GM12878 (cell line): ENCODE measurements around the gene SLC22A6. TPM values are rescaled to one million over a fixed set of nuclear protein-coding genes. Genes with fewer than 3 reads are reported as not detected.

Experiments
- ATAC-seq: fragments of 200-7000 bp; cut with Tn5 transposase; 3 replicates; pipeline ENCODE4 v1.9.1; 2020; ENCODE audit warnings: mild to moderate bottlenecking, moderate library complexity
- BruUV-seq: library from RNA; stranded (reverse); fragments of 400-500 nt; replicated peaks from 2 replicates; lab custom pipeline; 2021; lab: Mats Ljungman, UMichigan
- CTCF ChIA-PET: fragments of 300-600 bp; sonication (Branson Sonifier 250); formaldehyde crosslinking; extraction: SDS; loops from one replicate; lab custom pipeline; 2021; ENCODE audit warnings: inconsistent platforms; lab: Yijun Ruan, JAX
- POLR2A ChIA-PET: fragments of 350-600 bp; formaldehyde crosslinking; extraction: SDS; loops from one replicate; lab custom pipeline; 2021; ENCODE audit warnings: inconsistent platforms; lab: Charles Lee
- RAD21 ChIA-PET: fragments of 300-600 bp; sonication (Branson Sonifier 250); formaldehyde crosslinking; loops from one replicate; lab custom pipeline; 2023; ENCODE audit warnings: antibody characterized with exemption; ENCODE audit not compliant: unreplicated experiment; lab: Charles Lee
- SMC1A ChIA-PET: fragments of 300-600 bp; sonication (Branson Sonifier 250); formaldehyde crosslinking; loops from one replicate; lab custom pipeline; 2023; ENCODE audit not compliant: unreplicated experiment, uncharacterized antibody; lab: Charles Lee
- DNase-seq: peaks from one replicate; pipeline ENCODE4 v3.0.0-alpha.2; 2011; ENCODE audit warnings: low read depth, low spot score
- FAIRE-seq: peaks from 3 replicates; lab custom pipeline; 2011; peaks lifted over from hg19 to GRCh38; lab: Jason Lieb, UNC
- H2AFZ ChIP-seq: 2 replicates; pipeline ENCODE4 v1.6.0; 2011; ENCODE audit warnings: low read depth, low read length, control low read depth; ENCODE audit not compliant: control insufficient read depth
- H3K27ac ChIP-seq: 2 replicates; pipeline ENCODE4 v1.5.1; 2011; ENCODE audit warnings: control low read depth; ENCODE audit not compliant: control insufficient read depth, insufficient read depth
- H3K27me3 ChIP-seq, 2 experiments: replicated peaks in 1 of 2; 2 replicates each; pipeline versions ENCODE4 v1.6.0 to v1.6.1; 2011; ENCODE audit warnings: low read length in 1 of 2; ENCODE audit not compliant: control insufficient read depth in 2 of 2, insufficient read depth in 2 of 2
- H3K36me3 ChIP-seq, 2 experiments: 2 replicates each; pipeline ENCODE4 v1.5.1; 2011; ENCODE audit warnings: low read length in 1 of 2; ENCODE audit not compliant: control insufficient read depth in 2 of 2, insufficient read depth in 2 of 2
- H3K4me1 ChIP-seq: 2 replicates; pipeline ENCODE4 v1.6.1; 2011; ENCODE audit warnings: mild to moderate bottlenecking, low read length, moderate library complexity, mixed read lengths; ENCODE audit not compliant: control insufficient read depth, insufficient read depth
- H3K4me2 ChIP-seq: 2 replicates; pipeline ENCODE4 v1.6.0; 2011; ENCODE audit warnings: control low read depth; ENCODE audit not compliant: control insufficient read depth, insufficient read depth
- H3K4me3 ChIP-seq: fragments of 200-600 bp; sonication (generic); 2 replicates; pipeline ENCODE4 v1.5.1; 2016
- H3K79me2 ChIP-seq: 2 replicates; pipeline ENCODE4 v1.6.0; 2011; ENCODE audit warnings: low read length; ENCODE audit not compliant: control insufficient read depth, insufficient read depth
- H3K9ac ChIP-seq: 2 replicates; pipeline ENCODE4 v1.8.0; 2011; ENCODE audit warnings: low read length, control low read depth, mixed read lengths; ENCODE audit not compliant: control insufficient read depth, insufficient read depth
- H3K9me3 ChIP-seq: replicated peaks from 3 replicates; pipeline ENCODE4 v1.5.1; 2011; ENCODE audit warnings: mild to moderate bottlenecking, low read length; ENCODE audit not compliant: control insufficient read depth, insufficient read depth
- H4K20me1 ChIP-seq: 2 replicates; pipeline ENCODE4 v1.6.0; 2011; ENCODE audit not compliant: control insufficient read depth, insufficient read depth
- ASH2L ChIP-seq: fragments of 300-600, 200-600 bp; sonication (generic); IDR thresholded peaks from 2 replicates; pipeline ENCODE4 v1.6.1; 2017; ENCODE audit warnings: low read depth, mild to moderate bottlenecking, borderline replicate concordance
- STAT1 ChIP-seq: fragments of 450-650 bp; conservative IDR thresholded peaks from 2 replicates; pipeline ENCODE4 v1.6.1; 2014; ENCODE audit warnings: antibody characterized with exemption, mild to moderate bottlenecking
- WRNIP1 ChIP-seq: IDR thresholded peaks from 2 replicates; pipeline ENCODE4 v1.6.1; 2011; ENCODE audit warnings: low read depth, low read length, improper control_type of control experiment, borderline replicate concordance
- WGBS: methylation state at CpG from one replicate; pipeline ENCODE4 v1.1.6; 2016; ENCODE audit warnings: low lambda C conversion rate; ENCODE audit not compliant: insufficient replicate concordance, insufficient coverage; ENCODE audit errors: missing lambda C conversion rate; 5-methylcytosine and 5-hydroxymethylcytosine counted together
- in situ Hi-C: fragments of 300-500 bp; cut with MboI; formaldehyde crosslinking; loops from 9 replicates; pipeline ENCODE4 v1.14.3; 2018; ENCODE audit warnings: mixed read lengths
- intact Hi-C: fragments of 100-400 bp; cut with micrococcal nuclease; formaldehyde crosslinking; loops from one replicate; pipeline ENCODE4 v1.14.2; 2022; ENCODE audit not compliant: unreplicated experiment
- polyA plus RNA-seq, 11 experiments: library from polyadenylated mRNA; depleted of rRNA in 4 of 11; unstranded in 6 of 11; stranded (reverse) in 5 of 11; fragments of >200 nt; fragmentation: Nextera tagmentation in 4 of 11; fragmentation: Illumina TruSeq in 1 of 11; extraction: Ambion mirVana in 4 of 11; extraction: Trizol in 1 of 11; gene quantifications; 1 replicate in 1 of 11; 2 replicates in 10 of 11; pipeline versions ENCODE4 v1.2.1 to v1.2.3, GENCODE V29; 2011 to 2016; ENCODE audit warnings: inconsistent platforms in 2 of 11, missing spikeins in 2 of 11, low read depth in 1 of 11
- total RNA-seq, 4 experiments: library from RNA; depleted of rRNA in 3 of 4; stranded (reverse); fragments of >200 nt in 3 of 4; fragmentation: Illumina TruSeq in 1 of 4; extraction: Trizol in 1 of 4; gene quantifications; 2 replicates each; pipeline versions ENCODE4 v1.2.1 to v1.2.3, GENCODE V29; 2013 to 2021
- TF ChIP-seq, protein P1 (sequence below): fragments of 450-650 bp; formaldehyde crosslinking; IDR thresholded peaks from 2 replicates; pipeline ENCODE4 v1.4.0; 2022; ENCODE audit warnings: mild to moderate bottlenecking, moderate library complexity
- TF ChIP-seq, protein P2 (sequence below): fragments of 450-650 bp; formaldehyde crosslinking; IDR thresholded peaks from 2 replicates; pipeline ENCODE4 v1.4.0; 2020; ENCODE audit warnings: mild to moderate bottlenecking, moderate library complexity

The SLC22A6 gene
- total and polyA plus RNA-seq, 10 of the 15 experiments (the other 5 are each of a cell fraction or from before 2014, with no cell fraction given) = not detected

DNA sequence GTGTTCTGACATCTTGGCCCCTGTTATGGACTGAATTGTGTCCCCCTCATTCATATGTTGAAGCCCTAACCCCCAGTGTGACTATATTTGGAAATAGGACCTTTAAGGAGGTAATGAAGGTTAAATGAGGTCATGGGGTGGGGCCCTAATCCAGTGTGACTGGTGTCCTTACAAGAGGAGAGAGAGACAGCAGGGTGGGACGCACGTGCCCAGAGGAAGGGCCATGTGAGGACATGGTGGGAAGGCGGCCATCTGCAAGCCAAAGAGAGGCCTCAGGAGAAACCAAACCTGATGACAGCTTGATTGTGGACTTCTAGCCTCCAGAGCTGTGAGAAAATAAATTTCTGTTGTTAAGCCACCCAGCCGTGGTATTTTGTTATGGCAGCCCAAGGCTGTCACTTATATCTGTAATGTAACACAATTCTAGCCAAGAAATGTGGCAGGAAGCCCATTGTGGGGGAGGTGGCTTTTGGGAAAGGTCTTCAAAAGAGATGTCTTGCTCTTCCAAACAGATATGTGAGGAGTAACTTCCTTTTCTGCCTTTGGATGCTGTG is 23.7 kb downstream of the SLC22A6 start:
- H3K27me3 ChIP-seq = no peaks in the 10 kb centered on the region
- H2AFZ ChIP-seq = no peak overlapping the region
- FAIRE-seq (no peak), ATAC-seq (no peak)
- WGBS = 19% methylated on average over 4 of the region's 4 CpGs
- CTCF ChIA-PET = no interaction called here
- intact Hi-C loops = no loop called here
- no peak overlapping the region for H3K27ac ChIP-seq
- RAD21 ChIA-PET = no interaction called here
- H3K4me3 ChIP-seq = no peak overlapping the region
- POLR2A ChIA-PET = no interaction called here
- no peak overlapping the region for H3K9ac ChIP-seq
- H4K20me1 ChIP-seq = no peaks in the 10 kb centered on the region
- H3K79me2 ChIP-seq = no peaks in the 10 kb centered on the region
- H3K9me3 ChIP-seq = no peaks in the 10 kb centered on the region
- BruUV-seq = no TSS peak
- TF ChIP-seq ASH2L = no peak
- TF ChIP-seq, all 136 proteins: peak for 0
- Histone ChIP-seq H3K36me3 (no peaks in the 10 kb centered on the region), H3K4me1 (no peaks in the 10 kb centered on the region), H3K4me2 (no peak overlapping the region)
- DNase-seq = no peak
- in situ Hi-C loops = no loop called here
- SMC1A ChIA-PET = no interaction called here

DNA sequence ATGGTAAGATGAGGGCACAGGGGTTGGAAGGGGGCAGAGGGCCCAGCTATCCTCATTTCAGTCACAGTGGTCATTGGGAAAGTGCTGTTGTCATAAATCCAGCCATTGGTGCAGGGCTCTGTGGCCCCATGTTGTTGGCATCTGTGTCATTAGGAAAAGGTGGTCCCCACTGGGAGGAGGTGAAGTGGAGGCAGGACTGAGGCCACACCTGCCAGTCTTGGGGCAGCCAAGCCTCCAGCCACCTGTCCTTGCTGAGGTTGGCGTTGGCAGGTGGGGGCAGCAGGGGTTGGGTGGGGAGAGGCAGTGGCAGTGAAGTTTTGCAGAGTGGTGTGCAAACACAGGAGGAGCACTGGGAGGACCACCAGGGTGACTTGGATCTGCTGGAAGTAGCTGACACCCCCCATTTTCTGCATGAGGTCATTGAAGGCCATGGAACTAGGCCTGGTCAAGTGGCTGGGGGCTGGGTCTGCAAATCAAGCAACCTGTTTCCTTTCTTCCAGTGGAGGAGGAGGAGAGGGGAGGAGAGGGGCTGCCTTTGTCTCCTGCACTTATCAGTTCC is 25.3 kb downstream of the SLC22A6 start:
- no TSS peak for BruUV-seq
- WGBS = no CpG with 5 or more reads among the region's 1 CpG
- Histone ChIP-seq H3K27me3 (no peaks in the 10 kb centered on the region), H3K9me3 (no peaks in the 10 kb centered on the region), H3K4me3 (no peak overlapping the region), H3K79me2 (no peaks in the 10 kb centered on the region), H3K4me2 (no peak overlapping the region), H3K27ac (no peak overlapping the region), H4K20me1 (no peaks in the 10 kb centered on the region), H3K9ac (no peak overlapping the region), H2AFZ (no peak overlapping the region), H3K4me1 (no peaks in the 10 kb centered on the region), H3K36me3 (no peaks in the 10 kb centered on the region)
- ATAC-seq = no peak
- no peak for FAIRE-seq
- intact Hi-C loops = no loop called here
- RAD21 ChIA-PET = no interaction called here
- CTCF ChIA-PET = interaction anchor here (1.2 to 1.3 kb wide), 2 partner anchors 54 to 64 kb away, joined by 3 read pairs; no protein-coding TSS in a partner anchor
- SMC1A ChIA-PET = no interaction called here
- POLR2A ChIA-PET = no interaction called here
- in situ Hi-C loops = no loop called here
- DNase-seq = no peak
- TF ChIP-seq WRNIP1 = no peak
- TF ChIP-seq, protein P1, sequence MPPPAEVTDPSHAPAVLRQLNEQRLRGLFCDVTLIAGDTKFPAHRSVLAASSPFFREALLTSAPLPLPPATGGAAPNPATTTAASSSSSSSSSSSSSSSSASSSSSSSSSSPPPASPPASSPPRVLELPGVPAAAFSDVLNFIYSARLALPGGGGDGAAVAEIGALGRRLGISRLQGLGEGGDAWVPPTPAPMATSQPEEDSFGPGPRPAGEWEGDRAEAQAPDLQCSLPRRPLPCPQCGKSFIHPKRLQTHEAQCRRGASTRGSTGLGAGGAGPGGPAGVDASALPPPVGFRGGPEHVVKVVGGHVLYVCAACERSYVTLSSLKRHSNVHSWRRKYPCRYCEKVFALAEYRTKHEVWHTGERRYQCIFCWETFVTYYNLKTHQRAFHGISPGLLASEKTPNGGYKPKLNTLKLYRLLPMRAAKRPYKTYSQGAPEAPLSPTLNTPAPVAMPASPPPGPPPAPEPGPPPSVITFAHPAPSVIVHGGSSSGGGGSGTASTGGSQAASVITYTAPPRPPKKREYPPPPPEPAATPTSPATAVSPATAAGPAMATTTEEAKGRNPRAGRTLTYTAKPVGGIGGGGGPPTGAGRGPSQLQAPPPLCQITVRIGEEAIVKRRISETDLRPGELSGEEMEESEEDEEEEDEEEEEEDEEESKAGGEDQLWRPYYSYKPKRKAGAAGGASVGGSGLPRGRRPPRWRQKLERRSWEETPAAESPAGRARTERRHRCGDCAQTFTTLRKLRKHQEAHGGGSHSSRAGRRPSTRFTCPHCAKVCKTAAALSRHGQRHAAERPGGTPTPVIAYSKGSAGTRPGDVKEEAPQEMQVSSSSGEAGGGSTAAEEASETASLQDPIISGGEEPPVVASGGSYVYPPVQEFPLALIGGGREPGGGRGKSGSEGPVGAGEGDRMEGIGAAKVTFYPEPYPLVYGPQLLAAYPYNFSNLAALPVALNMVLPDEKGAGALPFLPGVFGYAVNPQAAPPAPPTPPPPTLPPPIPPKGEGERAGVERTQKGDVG (CRISPR knock-in tag) = no peak
- TF ChIP-seq STAT1 = no peak
- TF ChIP-seq, protein P2, sequence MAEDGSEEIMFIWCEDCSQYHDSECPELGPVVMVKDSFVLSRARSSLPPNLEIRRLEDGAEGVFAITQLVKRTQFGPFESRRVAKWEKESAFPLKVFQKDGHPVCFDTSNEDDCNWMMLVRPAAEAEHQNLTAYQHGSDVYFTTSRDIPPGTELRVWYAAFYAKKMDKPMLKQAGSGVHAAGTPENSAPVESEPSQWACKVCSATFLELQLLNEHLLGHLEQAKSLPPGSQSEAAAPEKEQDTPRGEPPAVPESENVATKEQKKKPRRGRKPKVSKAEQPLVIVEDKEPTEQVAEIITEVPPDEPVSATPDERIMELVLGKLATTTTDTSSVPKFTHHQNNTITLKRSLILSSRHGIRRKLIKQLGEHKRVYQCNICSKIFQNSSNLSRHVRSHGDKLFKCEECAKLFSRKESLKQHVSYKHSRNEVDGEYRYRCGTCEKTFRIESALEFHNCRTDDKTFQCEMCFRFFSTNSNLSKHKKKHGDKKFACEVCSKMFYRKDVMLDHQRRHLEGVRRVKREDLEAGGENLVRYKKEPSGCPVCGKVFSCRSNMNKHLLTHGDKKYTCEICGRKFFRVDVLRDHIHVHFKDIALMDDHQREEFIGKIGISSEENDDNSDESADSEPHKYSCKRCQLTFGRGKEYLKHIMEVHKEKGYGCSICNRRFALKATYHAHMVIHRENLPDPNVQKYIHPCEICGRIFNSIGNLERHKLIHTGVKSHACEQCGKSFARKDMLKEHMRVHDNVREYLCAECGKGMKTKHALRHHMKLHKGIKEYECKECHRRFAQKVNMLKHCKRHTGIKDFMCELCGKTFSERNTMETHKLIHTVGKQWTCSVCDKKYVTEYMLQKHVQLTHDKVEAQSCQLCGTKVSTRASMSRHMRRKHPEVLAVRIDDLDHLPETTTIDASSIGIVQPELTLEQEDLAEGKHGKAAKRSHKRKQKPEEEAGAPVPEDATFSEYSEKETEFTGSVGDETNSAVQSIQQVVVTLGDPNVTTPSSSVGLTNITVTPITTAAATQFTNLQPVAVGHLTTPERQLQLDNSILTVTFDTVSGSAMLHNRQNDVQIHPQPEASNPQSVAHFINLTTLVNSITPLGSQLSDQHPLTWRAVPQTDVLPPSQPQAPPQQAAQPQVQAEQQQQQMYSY = no peak
